Stimulated activated CD8-positive, alpha-beta memory T cell treated with anti-CD3 and anti-CD28 coated beads, Interleukin-15, amount 100 ng/mL, for 1 hour (primary cell): ENCODE measurements around the gene CFAP126.
"Not testable (repeated sequence)": the region's sequence is repeated elsewhere in the genome, so short reads cannot be mapped to it uniquely, and the experiment has no call there.

ENCODE experiments used
- DNase-seq: peaks from one replicate; pipeline ENCODE4 v3.0.0-alpha.2; 2020; ENCODE audit warnings: low read depth

The CFAP126 gene

GRCh38 chr1:161381707-161382106 is 14.0 kb upstream of the CFAP126 start:
- no peak for DNase-seq

DNA sequence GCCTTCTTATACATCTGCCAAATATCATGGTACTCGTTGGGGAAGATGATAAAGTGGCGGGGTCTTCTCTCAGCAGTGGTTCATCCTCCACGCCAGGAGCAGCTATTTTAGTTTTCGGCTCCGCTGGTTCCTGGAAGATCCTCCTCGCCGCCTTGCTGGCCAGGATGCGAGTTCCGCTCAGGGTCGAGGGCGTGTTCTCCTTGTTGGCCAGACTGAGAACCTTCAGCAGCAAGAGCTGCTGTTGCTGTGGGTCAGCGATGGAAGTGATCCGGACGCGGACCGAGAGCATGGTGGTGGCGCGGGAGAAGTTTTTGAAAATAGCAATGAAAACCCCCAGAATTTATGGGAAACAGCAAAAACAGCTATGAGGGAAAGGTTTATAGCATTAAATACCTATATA is 11.4 kb upstream of the CFAP126 start:
- DNase-seq: no peak

- no peak for DNase-seq
These were observed 10.3 kb upstream of the CFAP126 start for GRCh38 chr1:161378014-161378413.

- no peak for DNase-seq
These were observed 6.7 kb upstream of the CFAP126 start for GRCh38 chr1:161374373-161374772.

DNA sequence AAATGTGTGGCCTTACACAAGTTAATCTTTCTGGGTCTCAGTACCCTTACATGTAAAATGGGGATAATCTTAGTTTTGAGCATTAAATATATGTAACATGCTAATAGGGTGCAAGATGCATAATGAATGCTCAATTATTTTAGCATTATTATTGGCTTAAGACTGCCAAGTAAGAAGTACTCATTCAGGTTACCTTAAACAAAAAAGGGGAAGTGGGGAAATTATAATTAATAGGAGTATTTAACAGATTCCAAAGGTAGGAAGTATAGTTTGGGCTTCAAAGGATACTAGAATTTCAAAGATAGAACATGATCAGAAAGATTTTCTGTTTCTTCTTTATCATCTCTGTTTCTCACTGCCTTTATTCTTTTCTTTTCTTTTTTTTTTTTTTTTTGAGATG is 5.8 kb upstream of the CFAP126 start:
- no peak for DNase-seq

DNA sequence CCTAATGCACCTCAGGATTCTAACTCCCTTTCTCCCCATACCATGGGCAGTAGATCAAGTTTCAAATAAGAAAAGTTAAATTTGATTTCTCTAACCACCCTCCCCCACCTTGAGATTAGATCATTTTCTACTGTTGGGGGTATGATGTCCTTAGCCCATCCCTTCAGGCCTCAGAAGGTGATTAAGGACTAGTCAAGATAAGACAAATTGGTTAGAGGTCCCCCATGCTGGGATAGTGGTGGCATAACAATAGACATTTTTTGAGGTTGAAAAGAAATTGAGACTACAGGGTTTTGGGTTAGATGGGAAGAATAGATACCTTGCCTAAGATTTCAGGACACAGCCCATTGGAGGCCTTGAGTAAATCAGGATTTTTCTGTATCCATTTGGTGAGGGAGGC is 2.5 kb downstream of the CFAP126 start:
- DNase-seq: no peak

- no peak for DNase-seq
These were observed 3.3 kb downstream of the CFAP126 start for GRCh38 chr1:161364332-161364731.

DNA sequence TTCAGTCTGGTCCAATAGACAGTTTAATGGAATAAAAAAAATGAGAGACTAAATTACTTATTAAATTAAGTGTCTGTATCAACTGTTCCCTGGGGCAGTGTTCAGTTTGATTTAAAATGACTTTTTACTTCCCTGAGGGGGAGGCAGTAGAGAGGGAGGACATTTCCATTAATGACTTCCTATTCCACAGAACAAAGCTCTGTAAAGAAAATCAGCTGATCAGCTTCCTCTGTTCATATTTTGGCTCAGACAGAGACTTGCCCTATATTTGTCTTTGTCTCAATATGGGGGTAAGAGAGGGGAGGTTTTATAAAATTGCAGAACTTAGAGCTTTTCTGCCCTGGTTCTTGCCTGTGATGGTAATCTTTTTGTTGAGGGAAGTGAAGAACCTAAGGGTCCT is 8.4 kb downstream of the CFAP126 start:
- no peak for DNase-seq

GRCh38 chr1:161357073-161357472 is 10.6 kb downstream of the CFAP126 start:
- DNase-seq: no peak

DNA sequence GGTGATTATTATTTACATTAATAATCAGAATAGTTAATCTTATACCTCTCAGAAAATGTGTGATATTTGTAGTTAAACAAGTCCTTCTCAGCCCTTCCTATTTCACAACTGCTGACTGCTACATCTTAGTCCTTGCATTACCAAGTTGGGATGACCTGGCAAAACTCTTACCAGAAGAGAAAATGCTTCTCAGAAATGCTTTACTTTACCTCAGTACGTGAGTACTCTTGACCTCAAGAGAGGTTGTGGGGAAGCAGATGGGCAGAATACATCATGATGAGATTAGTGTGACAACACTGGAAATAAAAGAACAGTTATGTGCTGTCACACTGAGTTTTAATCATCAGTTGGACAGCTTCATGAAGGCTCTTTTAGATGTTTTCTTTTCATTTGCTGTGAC is 16.2 kb downstream of the CFAP126 start:
- no peak for DNase-seq

GRCh38 chr1:161350671-161351070 is 17.0 kb downstream of the CFAP126 start:
- no peak for DNase-seq

DNA sequence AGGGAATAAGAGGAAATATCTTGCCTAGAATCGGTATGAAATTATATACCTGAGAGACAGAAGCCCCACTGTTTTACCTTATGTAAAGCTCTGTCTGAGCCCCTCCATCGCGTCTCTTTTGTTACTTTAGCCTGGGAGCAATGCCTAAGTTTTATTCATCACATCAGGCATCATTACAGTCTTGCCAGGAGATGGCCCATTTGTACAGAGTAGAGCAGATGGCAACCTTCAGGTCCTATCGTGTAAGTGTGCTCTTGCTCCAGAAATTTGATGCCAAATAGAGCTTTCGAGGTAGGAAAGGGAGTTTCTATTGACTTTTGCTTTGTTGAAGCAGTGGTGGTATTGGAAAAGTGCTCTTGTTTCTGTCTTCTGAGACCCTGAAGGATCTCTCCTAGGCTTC is 24.9 kb downstream of the CFAP126 start:
- DNase-seq: no peak

GRCh38 chr1:161342177-161342576 is 25.5 kb downstream of the CFAP126 start:
- DNase-seq: no peak

DNA sequence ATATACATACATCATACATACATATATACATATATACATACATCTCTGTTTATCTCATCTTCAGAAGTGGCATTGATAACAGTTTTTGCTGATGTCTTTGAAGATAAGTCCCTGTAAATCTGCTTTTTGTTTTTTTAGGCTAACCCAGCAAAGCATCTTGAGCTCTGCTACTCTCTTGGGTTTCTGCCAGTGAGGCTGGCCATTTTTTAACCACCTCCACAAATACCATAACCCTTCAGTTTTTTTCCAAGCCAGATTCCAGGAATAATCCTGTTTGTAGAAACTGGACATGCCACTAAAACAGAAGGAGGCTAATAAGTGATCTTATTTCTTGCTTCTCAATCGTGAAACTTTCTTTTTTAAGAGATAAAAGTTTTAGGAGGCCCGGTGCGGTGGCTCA is 31.9 kb downstream of the CFAP126 start:
- no peak for DNase-seq

GRCh38 chr1:161333166-161333565 is 34.5 kb downstream of the CFAP126 start:
- no peak for DNase-seq

DNA sequence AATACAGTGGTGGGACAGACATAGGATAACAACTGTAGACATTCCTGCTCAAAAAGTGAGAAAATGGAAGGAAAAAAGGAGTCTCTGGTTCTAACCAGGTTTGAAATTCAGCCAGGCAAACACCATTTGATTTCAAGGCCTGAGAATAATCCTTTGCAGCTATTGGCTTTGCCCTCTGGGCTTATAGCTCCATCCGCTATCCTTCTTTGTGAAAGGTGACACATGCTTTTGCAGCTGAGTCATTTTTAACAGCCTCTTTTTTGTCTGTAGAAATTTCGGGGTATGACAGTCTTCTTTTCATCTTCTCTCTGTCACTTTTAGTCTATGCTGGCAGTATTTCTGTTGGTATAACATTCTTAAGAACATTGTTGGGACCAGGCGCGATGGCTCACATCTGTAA is 37.3 kb downstream of the CFAP126 start:
- no peak for DNase-seq

DNA sequence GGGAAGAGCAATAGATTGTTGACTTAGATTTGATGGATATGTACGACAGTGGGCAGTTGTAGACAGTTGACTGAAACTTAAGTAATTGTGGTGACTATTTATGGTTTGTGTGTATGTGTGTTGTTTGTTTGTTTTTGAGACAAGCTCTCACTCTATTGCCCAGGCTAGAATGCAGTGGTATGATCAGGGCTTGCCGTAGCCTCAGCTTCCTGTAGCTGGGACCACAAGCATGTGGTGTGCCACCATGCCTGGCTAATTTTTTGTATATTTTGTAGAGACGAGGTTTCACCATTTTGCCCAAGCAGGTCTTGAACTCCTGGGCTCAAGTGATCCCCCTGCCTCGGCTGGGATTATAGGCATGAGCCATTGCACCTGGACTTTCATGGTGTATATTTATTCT is 43.7 kb downstream of the CFAP126 start:
- no peak for DNase-seq

DNA sequence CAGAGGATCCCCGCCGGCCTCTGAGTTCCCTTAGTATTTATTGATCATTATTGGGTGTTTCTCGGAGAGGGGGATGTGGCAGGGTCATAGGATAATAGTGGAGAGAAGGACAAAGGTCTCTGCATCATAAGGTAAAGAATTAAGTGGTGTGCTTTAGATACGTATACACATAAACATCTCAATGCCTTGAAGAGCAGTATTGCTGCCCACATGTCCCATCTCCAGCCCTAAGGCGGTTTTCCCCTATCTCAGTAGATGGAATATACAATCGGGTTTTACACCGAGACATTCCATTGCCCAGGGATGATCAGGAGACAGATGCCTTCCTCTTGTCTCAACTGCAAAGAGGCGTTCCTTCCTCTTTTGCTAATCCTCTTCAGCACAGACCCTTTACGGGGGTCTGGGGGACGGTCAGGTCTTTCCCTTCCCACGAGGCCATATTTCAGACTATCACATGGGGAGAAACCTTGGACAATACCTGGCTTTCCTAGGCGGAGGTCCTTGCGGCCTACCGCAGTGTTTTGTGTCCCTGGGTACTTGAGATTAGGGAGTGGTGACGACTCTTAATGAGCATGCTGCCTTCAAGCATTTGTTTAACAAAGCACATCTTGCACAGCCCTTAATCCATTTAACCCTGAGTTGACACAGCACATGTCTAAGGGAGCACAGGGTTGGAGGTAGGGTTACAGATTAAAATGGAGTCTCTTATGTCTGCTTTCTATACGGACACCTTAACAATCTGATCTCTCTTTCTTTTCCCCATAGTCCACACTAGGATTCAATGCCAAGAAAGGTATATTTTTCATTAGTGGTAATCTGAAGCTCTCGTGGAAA is 51.6 kb downstream of the CFAP126 start:
- not testable (repeated sequence) for DNase-seq
